COLO829 (cell line): Measurements from ENCODE around the gene QRSL1.
"Not testable (repeated sequence)": the region's sequence is repeated elsewhere in the genome, so short reads cannot be mapped to it uniquely, and the experiment has no call there.

Experiments
- DNase-seq: peaks from one replicate; pipeline ENCODE4 v3.0.0; 2012; ENCODE audit warnings: low spot score

Gene QRSL1

DNA sequence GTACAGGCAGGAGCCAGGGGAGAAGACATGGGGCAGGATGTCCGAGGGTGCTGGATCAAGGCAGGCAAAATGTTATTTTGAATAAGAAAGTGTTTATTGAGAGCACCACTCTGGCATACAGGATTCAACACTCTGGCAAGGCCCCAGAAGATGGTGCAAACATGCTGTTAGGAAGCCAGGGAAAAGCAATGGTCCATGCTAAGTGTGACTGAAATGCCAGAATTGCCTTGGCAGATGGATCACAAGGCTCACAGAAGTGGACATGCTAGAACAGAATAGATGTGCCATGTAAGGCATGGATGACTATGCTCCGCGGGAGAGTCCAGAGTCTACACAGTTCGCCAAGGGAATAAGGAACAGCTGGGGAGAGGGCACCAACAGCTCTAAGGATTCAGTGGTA lies 54.6 kb downstream of the QRSL1 start:
- DNase-seq, result no peak

GRCh38 chr6:106685833-106686232 lies 56.5 kb downstream of the QRSL1 start:
- no peak for DNase-seq

DNA sequence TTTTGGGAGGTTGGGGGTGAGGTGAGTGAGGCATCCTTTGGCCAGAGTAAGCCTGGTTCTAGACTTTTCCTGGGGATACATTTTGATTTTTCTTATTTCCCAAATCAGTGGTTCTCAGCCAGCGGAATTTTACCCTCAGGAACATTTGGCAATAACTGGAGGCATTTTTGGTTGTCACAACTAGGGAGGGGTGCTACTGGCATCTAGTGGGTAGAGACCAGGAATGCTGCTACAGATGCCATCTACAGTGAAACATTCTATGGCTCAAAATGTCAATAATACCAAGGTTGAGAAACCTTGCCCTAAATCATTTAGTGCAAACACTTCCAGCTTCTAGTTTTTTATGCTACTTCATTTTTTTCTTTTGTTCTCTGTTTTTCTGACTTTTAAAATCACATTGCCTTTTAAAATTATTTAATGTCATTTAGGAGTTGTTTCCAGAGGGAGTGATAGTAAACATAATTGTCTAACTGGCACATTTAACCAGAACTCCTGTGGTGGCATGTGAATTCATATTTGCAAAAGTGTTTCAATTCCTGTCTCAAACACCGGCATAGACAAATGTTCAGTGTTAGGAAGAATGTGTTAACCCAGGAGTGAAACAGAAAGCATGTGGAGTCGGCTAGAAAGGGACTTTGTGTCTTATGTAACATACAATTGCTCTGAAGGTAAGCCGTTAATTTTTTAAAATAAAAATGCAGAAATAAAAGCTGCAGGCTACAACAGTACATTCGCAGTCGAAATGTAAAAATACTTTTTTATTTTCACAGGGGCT lies 59.0 kb downstream of the QRSL1 start:
- DNase-seq, result no peak

- DNase-seq, result peak; percentile 66
Observed at GRCh38 chr6:106692112-106692818, 62.9 kb downstream of the QRSL1 start.

DNA sequence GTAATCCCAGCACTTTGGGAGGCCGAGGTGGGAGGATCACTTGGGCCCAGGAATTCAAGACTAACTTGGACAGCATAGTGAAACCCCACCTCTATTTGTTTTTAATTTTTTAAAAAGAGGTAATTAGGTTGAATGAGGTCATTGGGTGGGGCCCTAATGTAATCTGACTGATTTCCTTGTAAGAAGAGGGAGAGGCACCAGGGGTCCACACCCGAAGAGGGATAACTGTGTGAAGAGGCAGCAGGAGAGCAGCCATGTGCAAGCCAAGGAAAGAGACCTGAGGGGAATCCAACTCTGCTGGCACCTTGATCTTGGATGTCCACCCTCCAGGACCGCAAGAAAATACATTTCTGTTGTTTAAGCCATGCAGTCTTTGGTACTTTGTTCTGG lies 63.4 kb downstream of the QRSL1 start:
- DNase-seq, result no peak

- DNase-seq, result no peak
Observed at GRCh38 chr6:106693418-106693817, 64.0 kb downstream of the QRSL1 start.

GRCh38 chr6:106694343-106694742 lies 65.0 kb downstream of the QRSL1 start:
- DNase-seq, result no peak

GRCh38 chr6:106700581-106700980 lies 71.2 kb downstream of the QRSL1 start:
- DNase-seq, result no peak

GRCh38 chr6:106701201-106701600 lies 71.8 kb downstream of the QRSL1 start:
- DNase-seq, result not testable (repeated sequence)

DNA sequence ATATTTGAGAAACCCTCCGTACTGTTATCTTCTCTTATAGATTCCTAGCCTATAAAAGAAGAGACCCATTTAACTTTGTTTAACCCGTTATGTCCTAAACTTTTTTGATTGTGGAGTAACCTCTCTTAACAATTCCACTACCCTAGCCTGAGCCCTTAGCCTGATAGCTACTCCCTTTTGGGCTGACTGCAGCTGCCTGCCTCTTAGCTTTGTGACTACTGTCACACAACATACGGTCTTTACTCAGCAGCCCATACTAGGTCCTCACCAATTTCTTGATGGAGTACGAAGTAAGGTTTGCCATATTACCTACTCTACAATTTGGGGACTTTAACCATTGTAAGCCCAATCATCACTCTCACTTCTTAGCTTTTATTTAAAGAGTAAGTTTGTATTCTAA lies 72.7 kb downstream of the QRSL1 start:
- no peak for DNase-seq

- DNase-seq, result no peak
Observed at GRCh38 chr6:106702451-106703110, 73.2 kb downstream of the QRSL1 start.

GRCh38 chr6:106704327-106704726 lies 74.9 kb downstream of the QRSL1 start:
- no peak for DNase-seq

GRCh38 chr6:106705156-106705555 lies 75.8 kb downstream of the QRSL1 start:
- DNase-seq, result no peak

GRCh38 chr6:106710580-106710979 lies 81.2 kb downstream of the QRSL1 start:
- no peak for DNase-seq

GRCh38 chr6:106714281-106714680 lies 84.9 kb downstream of the QRSL1 start:
- no peak for DNase-seq

DNA sequence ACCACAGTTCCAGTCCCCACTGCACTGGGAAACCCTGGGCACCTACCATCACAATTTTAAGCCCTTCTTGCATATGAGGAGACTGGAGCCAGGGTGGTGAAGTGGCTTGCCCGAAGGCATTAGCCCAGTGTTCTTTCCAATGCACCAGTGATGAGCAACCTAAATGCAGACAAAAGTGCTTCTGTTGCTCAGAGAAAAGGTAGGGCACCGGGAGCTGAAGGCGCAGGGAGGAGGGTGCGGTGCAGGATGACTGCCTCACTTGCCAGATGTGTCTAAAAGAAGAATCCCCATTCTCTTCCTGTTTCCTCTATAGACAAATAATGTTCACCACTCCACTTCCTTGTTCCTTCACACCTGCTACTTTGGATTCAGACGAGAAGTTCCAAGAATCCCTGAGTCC lies 86.5 kb downstream of the QRSL1 start:
- no peak for DNase-seq

GRCh38 chr6:106716966-106717365 lies 87.6 kb downstream of the QRSL1 start:
- DNase-seq, result no peak
